ENCODE measurements around the gene RHNO1.

RHNO1 gene

DNA sequence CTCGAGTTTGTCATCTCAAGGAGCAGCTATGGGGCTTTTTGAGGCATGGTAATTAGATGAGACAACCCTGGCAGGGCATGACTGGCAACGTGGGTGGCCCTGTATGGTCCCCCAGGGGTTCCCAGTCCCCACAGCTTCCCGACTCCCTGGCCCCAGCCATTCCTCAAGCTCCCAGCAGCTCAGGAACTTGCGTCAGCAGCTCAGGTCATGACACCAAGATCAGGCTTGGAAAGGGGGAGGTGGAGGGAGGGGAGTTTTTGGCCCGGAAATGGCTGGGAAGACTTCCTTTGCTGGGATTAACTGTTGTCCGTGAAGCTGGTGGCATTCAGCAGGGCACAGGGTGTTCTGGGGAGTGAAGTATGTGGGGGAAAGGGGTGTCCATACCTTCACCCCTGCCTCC lies 31.7 kb upstream of the RHNO1 start:
- POLR2A ChIA-PET = no interaction called here
- TF ChIP-seq, protein P1, sequence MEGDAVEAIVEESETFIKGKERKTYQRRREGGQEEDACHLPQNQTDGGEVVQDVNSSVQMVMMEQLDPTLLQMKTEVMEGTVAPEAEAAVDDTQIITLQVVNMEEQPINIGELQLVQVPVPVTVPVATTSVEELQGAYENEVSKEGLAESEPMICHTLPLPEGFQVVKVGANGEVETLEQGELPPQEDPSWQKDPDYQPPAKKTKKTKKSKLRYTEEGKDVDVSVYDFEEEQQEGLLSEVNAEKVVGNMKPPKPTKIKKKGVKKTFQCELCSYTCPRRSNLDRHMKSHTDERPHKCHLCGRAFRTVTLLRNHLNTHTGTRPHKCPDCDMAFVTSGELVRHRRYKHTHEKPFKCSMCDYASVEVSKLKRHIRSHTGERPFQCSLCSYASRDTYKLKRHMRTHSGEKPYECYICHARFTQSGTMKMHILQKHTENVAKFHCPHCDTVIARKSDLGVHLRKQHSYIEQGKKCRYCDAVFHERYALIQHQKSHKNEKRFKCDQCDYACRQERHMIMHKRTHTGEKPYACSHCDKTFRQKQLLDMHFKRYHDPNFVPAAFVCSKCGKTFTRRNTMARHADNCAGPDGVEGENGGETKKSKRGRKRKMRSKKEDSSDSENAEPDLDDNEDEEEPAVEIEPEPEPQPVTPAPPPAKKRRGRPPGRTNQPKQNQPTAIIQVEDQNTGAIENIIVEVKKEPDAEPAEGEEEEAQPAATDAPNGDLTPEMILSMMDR (IDR thresholded peaks at IDR 0.05; ENCODE audit: control extremely low read depth, extremely low read depth, low read depth, missing control alignments) = no peak
- CTCF ChIA-PET = interaction anchor here (1.1 to 2.6 kb wide), 6 partner anchors 9 to 188 kb away, joined by 4 to 20 read pairs (median 6); no protein-coding TSS in a partner anchor
- no peak for DNase-seq (ENCODE audit: extremely low spot score)

GRCh38 chr12:2851931-2852330 lies 25.1 kb upstream of the RHNO1 start:
- DNase-seq (ENCODE audit: extremely low spot score) = no peak
- TF ChIP-seq, protein P1 (IDR thresholded peaks at IDR 0.05; ENCODE audit: control extremely low read depth, extremely low read depth, low read depth, missing control alignments) = no peak
- POLR2A ChIA-PET = no interaction called here
- CTCF ChIA-PET = interaction anchor here (1.3 to 7.5 kb wide), 5 partner anchors 12 to 191 kb away, joined by 4 to 56 read pairs (median 18); no protein-coding TSS in a partner anchor

DNA sequence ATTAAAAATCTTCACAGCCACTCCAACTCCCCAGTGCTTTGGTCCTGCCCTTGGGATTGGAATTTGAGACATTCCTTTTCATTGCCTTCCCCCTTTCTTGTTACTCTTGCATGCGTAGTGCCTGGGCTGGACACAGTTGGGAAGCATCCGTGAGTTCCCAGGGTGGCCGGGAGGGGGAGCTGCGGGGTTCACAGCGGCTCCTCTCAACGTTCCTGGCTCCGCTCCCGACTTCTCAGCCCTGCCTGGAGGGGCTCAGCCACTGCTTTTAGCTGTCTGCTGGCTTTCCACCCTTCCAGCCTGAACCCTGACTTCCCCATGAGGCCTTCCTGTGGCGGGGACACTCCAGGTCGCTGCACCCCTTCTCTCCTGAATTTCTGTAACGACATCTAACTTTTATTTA lies 23.4 kb upstream of the RHNO1 start:
- peak; percentile 75 for DNase-seq (ENCODE audit: extremely low spot score)
- TF ChIP-seq, protein P1 (IDR thresholded peaks at IDR 0.05; ENCODE audit: control extremely low read depth, extremely low read depth, low read depth, missing control alignments) = peak; percentile 72
- ChIA-PET POLR2A (no interaction called here), CTCF (interaction anchor here (0.7 to 7.5 kb wide), 23 partner anchors 9 to 419 kb away, joined by 3 to 56 read pairs (median 7); partner anchors contain the start of gene NRIP2)

- ChIA-PET POLR2A (no interaction called here), CTCF (interaction anchor here (0.9 to 7.5 kb wide), 22 partner anchors 9 to 417 kb away, joined by 3 to 56 read pairs (median 7); partner anchors contain the start of genes NRIP2 and TULP3)
- TF ChIP-seq, protein P1 (IDR thresholded peaks at IDR 0.05; ENCODE audit: control extremely low read depth, extremely low read depth, low read depth, missing control alignments) = no peak
- DNase-seq (ENCODE audit: extremely low spot score) = no peak
Measured at GRCh38 chr12:2854669-2855453, 22.2 kb upstream of the RHNO1 start.

- DNase-seq (ENCODE audit: extremely low spot score) = no peak
- TF ChIP-seq, protein P1 (IDR thresholded peaks at IDR 0.05; ENCODE audit: control extremely low read depth, extremely low read depth, low read depth, missing control alignments) = no peak
- CTCF ChIA-PET = interaction anchor here (1.0 to 7.5 kb wide), 7 partner anchors 8 to 178 kb away, joined by 3 to 56 read pairs (median 11); partner anchors contain the start of genes NRIP2 and TULP3
- POLR2A ChIA-PET = no interaction called here
Measured at GRCh38 chr12:2855546-2855945, 21.5 kb upstream of the RHNO1 start.

- no peak for DNase-seq (ENCODE audit: extremely low spot score)
- POLR2A ChIA-PET = no interaction called here
- CTCF ChIA-PET = interaction anchor here (1.1 to 7.5 kb wide), 3 partner anchors 8 to 186 kb away, joined by 4 to 56 read pairs (median 23); no protein-coding TSS in a partner anchor
- TF ChIP-seq, protein P1 (IDR thresholded peaks at IDR 0.05; ENCODE audit: control extremely low read depth, extremely low read depth, low read depth, missing control alignments) = no peak
Measured at GRCh38 chr12:2856051-2856450, 21.0 kb upstream of the RHNO1 start.
